Smooth muscle cell (in vitro differentiated cells): Measurements from ENCODE around the gene RNF126. TPM values are rescaled to one million over a fixed set of nuclear protein-coding genes. Genes with fewer than 3 reads are reported as not detected.
A peak's percentile ranks its signal among the peaks of the same experiment; 100 is the strongest.

Experiments used
- DNase-seq: peaks from one replicate; lab custom pipeline; 2025; ENCODE audit not compliant: unreplicated experiment; lab: John Stamatoyannopoulos, UW
- H2AFZ ChIP-seq: fragments of 200-600 bp; sonication (generic); 2 replicates; pipeline ENCODE4 v1.6.0; 2016; ENCODE audit warnings: antibody characterized with exemption, low read depth, mild to moderate bottlenecking
- H3F3A ChIP-seq: fragments of 200-600 bp; sonication (generic); 2 replicates; pipeline ENCODE4 v1.6.0; 2017; ENCODE audit warnings: antibody characterized with exemption, low read depth
- H3K27ac ChIP-seq: fragments of 200-600 bp; sonication (generic); 2 replicates; pipeline ENCODE4 v1.5.1; 2016; ENCODE audit warnings: low read depth, mild to moderate bottlenecking
- H3K27me3 ChIP-seq: fragments of 200-600 bp; sonication (generic); 2 replicates; pipeline ENCODE4 v1.6.1; 2016; ENCODE audit warnings: low read depth, mild to moderate bottlenecking
- H3K36me3 ChIP-seq: fragments of 200-600 bp; sonication (generic); 2 replicates; pipeline ENCODE4 v1.5.1; 2016; ENCODE audit warnings: low read depth
- H3K4me1 ChIP-seq: fragments of 200-600 bp; sonication (generic); 2 replicates; pipeline ENCODE4 v1.5.1; 2016; ENCODE audit warnings: low read depth
- H3K4me2 ChIP-seq: fragments of 200-600 bp; sonication (generic); 2 replicates; pipeline ENCODE4 v1.6.0; 2016; ENCODE audit warnings: mild to moderate bottlenecking
- H3K4me3 ChIP-seq: fragments of 200-600 bp; sonication (generic); 2 replicates; pipeline ENCODE4 v1.5.1; 2016; ENCODE audit warnings: mild to moderate bottlenecking
- H3K79me2 ChIP-seq: fragments of 200-600 bp; sonication (generic); 2 replicates; pipeline ENCODE4 v1.6.0; 2016; ENCODE audit warnings: low read depth, mild to moderate bottlenecking
- H3K9ac ChIP-seq: fragments of 200-600 bp; sonication (generic); 2 replicates; pipeline ENCODE4 v1.6.0; 2016; ENCODE audit warnings: low read depth
- H3K9me3 ChIP-seq: fragments of 200-600 bp; sonication (generic); replicated peaks from 2 replicates; pipeline ENCODE4 v1.5.1; 2016; ENCODE audit warnings: low read depth
- H4K20me1 ChIP-seq: fragments of 200-600 bp; sonication (generic); 2 replicates; pipeline ENCODE4 v1.6.0; 2016; ENCODE audit warnings: low read depth
- CTCF ChIP-seq: fragments of 200-600 bp; sonication (generic); IDR thresholded peaks from 2 replicates; pipeline ENCODE4 v1.5.1; 2017; ENCODE audit warnings: borderline replicate concordance, mild to moderate bottlenecking, antibody characterized with exemption; ENCODE audit not compliant: insufficient read depth, poor library complexity, severe bottlenecking
- WGBS: methylation state at CpG from one replicate; pipeline ENCODE4 v1.1.7; 2016; ENCODE audit warnings: low lambda C conversion rate; 5-methylcytosine and 5-hydroxymethylcytosine counted together
- polyA plus RNA-seq: library from polyadenylated mRNA; unstranded; fragments of >200 nt; fragmentation: Nextera tagmentation; extraction: Ambion mirVana; gene quantifications from 2 replicates; pipeline ENCODE4 v1.2.1, GENCODE V29; 2016
- total RNA-seq: library from RNA; depleted of rRNA; stranded (reverse); fragments of >200 nt; gene quantifications from 2 replicates; pipeline ENCODE4 v1.2.3, GENCODE V29; 2014

RNF126 gene
- total and polyA plus RNA-seq, 2 experiments from 2014 or later, result 19.8 to 60.4 TPM

GRCh38 chr19:681029-682019 lies 18.3 kb upstream of the RNF126 start:
- DNase-seq, result no peak
- H3K27ac ChIP-seq, result peak overlapping the region; percentile 98
- H3K9ac ChIP-seq, result no peak overlapping the region
- peaks cover 18% of the 10 kb centered on the region for H3K79me2 ChIP-seq
- no peak for TF ChIP-seq CTCF
- no peaks in the 10 kb centered on the region for H3K27me3 ChIP-seq
- peaks cover 10% of the 10 kb centered on the region for H3K4me1 ChIP-seq
- no peak overlapping the region for H3K4me3 ChIP-seq
- WGBS, result 93% methylated on average over 47 of the region's 54 CpGs
- H3K4me2 ChIP-seq, result no peak overlapping the region
- H3K9me3 ChIP-seq, result no peaks in the 10 kb centered on the region
- H2AFZ ChIP-seq, result no peak overlapping the region
- H3K36me3 ChIP-seq, result no peaks in the 10 kb centered on the region
- H3F3A ChIP-seq, result peaks cover 14% of the 10 kb centered on the region
- H4K20me1 ChIP-seq, result peaks cover 29% of the 10 kb centered on the region

DNA sequence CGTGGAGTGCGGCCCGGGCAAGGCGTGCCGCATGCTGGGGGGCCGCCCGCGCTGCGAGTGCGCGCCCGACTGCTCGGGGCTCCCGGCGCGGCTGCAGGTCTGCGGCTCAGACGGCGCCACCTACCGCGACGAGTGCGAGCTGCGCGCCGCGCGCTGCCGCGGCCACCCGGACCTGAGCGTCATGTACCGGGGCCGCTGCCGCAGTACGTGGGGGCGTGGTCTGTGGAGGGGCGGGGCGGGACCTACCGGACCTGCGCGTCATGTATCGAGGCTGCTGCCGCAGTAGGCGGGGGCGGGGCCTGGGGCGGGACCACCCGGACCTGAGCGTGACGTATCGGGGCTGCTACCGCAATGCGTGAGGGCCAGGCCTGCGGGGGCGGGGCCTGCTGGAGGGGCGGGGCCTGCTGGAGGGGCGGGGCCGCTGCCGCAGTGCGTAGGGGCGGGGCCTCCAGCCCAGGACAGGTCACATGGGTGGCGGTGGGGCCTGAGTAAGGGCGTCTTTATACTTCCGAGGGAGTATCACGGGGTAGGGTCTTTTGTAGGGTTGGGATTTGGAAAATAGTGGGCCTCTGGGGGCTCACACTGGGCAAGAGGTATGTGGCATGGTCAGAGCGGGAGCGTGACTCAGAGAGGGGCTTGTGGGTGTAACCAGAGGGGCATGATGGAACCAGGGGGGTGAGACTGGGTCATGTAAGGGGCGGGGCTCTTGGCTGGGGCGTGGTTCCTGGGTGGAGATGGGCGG lies 17.4 kb upstream of the RNF126 start:
- Histone ChIP-seq H3K36me3 (no peaks in the 10 kb centered on the region), H3K4me3 (peak overlapping the region; percentile 81), H4K20me1 (peaks cover 29% of the 10 kb centered on the region), H3K4me1 (peaks cover 10% of the 10 kb centered on the region), H3K9ac (peak overlapping the region; percentile 92), H3F3A (peaks cover 18% of the 10 kb centered on the region), H3K79me2 (peaks cover 18% of the 10 kb centered on the region), H3K9me3 (no peaks in the 10 kb centered on the region), H3K27ac (peak overlapping the region; percentile 98), H3K4me2 (peak overlapping the region; percentile 99), H2AFZ (no peak overlapping the region), H3K27me3 (no peaks in the 10 kb centered on the region)
- 1% methylated on average over 42 of the region's 70 CpGs for WGBS
- peak; percentile 23 for TF ChIP-seq CTCF
- peak; percentile 97 for DNase-seq

DNA sequence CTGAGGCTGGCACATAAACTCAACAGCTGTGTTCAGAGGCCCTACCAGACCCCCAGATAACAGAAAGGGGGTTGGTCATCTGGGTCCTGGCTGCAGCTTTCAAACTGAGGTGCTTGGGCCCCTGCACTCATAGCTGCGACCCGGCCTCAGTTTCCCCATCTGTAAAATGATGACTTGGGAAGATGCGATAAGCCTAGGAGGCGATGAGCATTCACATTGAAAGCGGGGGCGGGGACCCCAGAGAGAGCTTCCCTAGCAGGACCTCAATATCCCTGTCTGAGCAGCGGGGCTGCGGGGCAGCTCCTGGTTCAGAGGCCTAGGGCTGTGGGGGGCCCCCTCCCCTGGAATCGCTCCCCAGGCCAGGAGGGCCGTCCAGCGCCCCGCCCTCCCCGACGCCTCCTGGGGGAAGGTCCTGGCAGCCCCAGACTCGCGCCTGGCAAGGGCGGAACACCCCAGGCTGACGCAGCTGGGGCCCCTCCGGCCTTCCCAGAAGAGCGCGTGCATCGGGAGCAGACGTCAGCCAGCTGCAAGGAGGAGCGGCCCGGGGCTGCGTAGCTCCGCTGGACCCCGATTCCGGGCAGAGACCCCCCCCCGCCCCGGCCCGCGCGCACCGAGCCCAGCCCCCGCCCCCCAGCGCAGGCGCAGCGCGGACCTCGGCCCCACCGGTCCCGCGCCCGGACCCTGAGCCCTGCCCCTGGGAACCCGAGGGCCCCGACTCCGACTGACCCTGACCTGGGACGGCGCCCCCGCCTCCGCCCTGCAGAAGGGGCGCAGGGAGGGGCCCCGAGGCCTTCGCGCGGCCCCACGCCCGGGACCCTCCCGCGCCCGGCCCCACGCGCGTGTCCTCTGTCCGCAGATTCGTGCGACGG lies 16.6 kb upstream of the RNF126 start:
- H3K4me3 ChIP-seq, result peak overlapping the region; percentile 81
- TF ChIP-seq CTCF, result no peak
- H3K27ac ChIP-seq, result peak overlapping the region; percentile 98
- peak; percentile 64 for DNase-seq
- peak overlapping the region; percentile 99 for H3K4me2 ChIP-seq
- no peaks in the 10 kb centered on the region for H3K9me3 ChIP-seq
- H3K4me1 ChIP-seq, result peaks cover 10% of the 10 kb centered on the region
- H3K27me3 ChIP-seq, result no peaks in the 10 kb centered on the region
- H3K9ac ChIP-seq, result peak overlapping the region; percentile 92
- peaks cover 18% of the 10 kb centered on the region for H3K79me2 ChIP-seq
- 9% methylated on average over 28 of the region's 69 CpGs for WGBS
- H2AFZ ChIP-seq, result no peak overlapping the region
- peaks cover 18% of the 10 kb centered on the region for H3F3A ChIP-seq
- no peaks in the 10 kb centered on the region for H3K36me3 ChIP-seq
- peaks cover 29% of the 10 kb centered on the region for H4K20me1 ChIP-seq
